ENCODE results near the gene SDF2.

Gene SDF2, protein sequence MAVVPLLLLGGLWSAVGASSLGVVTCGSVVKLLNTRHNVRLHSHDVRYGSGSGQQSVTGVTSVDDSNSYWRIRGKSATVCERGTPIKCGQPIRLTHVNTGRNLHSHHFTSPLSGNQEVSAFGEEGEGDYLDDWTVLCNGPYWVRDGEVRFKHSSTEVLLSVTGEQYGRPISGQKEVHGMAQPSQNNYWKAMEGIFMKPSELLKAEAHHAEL

GRCh38 chr17:28661635-28662526 is at the start of gene SDF2, which contains the start of gene SUPT6H:
TSS of gene SDF2 (minus strand) at chr17:28661906. CDS start at chr17:28661876, 30 bp downstream.
TSS of gene SUPT6H (plus strand) at chr17:28662205. CDS start at chr17:28673402, 11,197 bp downstream.
- DNase-seq (ENCODE audit: low read depth in 2 of 2), result peak; percentile 90 to 92

DNA sequence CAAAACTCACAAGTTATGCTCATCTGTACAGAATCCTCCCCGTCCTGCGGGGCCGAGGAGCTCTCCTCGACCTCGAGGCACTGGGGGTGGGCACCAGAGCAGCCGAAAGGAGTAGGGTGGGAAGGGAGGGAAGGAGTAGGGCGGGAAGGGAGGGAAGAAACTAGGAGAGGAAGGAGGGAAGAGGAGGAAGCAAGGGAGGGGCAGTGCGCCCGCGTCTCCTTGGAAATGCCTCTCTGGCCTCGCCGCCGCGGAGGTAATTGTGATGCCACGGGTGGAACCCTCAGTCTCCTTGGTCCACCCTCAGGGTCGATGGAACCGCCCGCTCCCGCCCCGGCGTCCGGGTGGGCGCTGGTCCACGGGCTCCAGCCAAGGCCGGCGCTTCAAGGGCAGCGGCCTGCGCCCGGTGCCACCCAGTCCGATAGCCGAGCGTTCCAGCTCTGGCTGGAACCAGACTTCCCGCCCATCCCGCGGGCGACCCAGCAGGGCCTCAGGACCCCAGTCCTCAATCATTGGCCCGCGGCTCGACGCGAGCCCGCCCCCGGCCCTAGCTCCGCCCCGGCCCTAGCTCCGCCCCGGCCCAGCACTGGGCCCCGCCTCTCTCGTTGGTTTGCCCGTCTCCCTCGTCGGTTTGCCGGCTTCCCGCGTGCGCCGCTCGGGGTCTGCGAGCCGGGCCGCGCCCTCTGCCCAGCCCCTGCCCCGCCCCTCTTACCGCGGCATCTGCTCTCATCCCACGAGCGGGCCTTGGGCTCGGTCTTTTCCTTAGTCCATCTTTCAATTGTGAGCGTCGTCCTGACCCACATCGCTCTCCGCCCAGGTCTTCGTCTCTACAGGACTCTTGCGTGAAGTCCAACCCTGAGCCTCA is 49.4 kb upstream of the SDF2 start:
- peak; percentile 83 to 90 for DNase-seq (ENCODE audit: low read depth in 2 of 2)

- DNase-seq (ENCODE audit: low read depth in 2 of 2), result no peak
Observed at GRCh38 chr17:28707339-28707720, 45.6 kb upstream of the SDF2 start.

DNA sequence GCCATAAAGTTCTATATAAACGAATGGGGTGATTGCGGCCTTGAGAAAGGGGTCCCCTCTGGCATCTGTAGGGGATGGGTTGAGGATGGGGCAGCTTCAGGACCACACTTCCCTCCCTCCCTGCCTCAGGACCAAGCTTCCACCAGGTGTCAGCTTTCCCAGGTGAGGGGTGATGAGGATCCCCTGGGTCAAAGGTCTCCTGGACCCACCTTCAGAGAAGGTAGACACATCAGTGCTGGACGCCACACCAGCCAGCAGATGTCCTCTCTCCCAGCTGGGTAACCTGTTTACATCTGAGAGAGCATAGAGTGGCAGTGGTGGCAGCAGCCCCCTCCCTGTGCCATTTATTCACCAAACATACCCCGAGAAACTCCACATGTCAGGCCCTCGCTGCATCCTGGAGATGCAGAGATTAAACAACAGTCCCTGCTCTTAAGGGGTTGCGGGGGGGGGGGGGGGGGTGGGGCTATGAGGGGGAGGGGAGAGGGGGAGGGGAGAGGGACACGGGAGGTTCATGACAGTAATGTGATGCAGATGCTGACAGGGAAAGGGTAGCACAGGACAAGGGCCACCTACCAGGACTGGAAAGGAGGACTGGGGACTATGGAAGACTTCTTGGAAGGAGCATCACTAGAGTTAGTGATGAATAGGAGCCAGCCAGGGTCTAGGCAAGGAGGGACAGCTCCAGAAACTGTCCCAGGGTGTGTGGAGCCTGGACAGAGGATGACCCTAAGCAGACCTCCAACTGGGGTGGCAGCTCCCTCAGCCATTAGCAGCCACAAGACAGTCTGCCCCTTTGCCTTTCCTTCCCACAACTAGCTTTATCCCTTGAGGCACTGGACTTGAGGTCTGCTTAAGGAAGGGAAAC is 45.0 kb upstream of the SDF2 start:
- no peak for DNase-seq (ENCODE audit: low read depth in 2 of 2)

DNA sequence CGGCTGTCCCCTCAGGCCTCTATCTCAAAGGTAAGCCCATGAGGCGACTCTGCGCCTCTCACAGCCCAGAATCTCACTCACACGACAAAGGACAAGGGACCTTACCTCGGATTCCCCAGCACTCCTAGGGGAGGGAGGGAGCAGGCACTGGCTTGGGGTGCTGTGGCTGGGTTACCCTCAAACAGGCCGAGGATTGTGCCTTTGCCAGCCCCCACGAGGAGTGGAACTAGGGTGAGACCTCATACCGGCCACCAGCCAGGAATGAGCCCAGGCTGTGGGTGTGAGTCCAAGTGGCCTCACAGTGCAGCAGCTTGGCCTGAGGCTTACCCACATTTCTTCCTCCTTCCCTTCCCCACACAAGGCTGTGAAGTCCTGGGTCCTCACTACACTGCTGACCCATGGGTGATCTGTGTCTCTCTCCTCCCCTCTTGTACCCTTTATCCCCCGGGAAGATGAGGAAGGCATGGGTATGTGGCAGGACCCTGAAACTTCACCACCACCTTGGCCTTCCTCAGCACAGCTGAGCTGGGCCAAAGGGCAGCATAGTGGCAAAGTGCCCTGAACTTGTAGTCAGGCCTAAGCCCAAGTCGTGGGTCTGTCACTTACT is 44.1 kb upstream of the SDF2 start:
- no peak for DNase-seq (ENCODE audit: low read depth in 2 of 2)

- DNase-seq (ENCODE audit: low read depth in 2 of 2), result no peak
Observed at GRCh38 chr17:28705074-28705659, 43.5 kb upstream of the SDF2 start.

DNA sequence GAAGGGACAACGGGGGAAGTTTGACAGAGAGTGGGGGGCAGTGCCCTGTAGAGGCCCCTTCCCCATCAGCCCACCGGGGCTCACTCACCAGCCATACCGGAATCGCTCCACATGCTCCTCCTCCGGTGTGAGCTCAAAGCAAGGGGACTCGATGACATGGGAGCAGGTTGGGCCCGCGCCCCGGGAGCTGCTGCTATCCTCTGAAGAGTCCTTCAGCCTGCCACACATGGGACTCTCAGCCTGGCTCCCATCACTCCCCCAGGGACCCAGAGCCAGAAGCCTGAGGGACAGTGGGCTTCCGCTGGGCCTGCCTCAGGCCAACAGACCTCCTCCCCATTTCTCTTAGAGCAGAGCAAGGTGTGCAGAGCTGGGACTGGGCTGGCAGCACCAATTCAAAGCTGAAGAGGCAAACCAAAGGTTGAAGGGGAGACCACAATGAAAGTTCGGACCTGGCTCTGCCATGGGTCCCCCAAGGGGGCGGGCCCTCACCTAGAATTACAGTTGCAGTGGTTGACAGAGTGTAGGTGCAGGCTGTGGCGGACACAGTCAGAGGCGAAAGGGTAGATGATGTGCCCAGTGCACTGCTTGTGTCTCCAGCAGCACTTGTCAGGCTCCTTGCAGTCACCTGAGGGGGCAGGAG is 42.6 kb upstream of the SDF2 start:
- DNase-seq (ENCODE audit: low read depth in 2 of 2), result no peak

DNA sequence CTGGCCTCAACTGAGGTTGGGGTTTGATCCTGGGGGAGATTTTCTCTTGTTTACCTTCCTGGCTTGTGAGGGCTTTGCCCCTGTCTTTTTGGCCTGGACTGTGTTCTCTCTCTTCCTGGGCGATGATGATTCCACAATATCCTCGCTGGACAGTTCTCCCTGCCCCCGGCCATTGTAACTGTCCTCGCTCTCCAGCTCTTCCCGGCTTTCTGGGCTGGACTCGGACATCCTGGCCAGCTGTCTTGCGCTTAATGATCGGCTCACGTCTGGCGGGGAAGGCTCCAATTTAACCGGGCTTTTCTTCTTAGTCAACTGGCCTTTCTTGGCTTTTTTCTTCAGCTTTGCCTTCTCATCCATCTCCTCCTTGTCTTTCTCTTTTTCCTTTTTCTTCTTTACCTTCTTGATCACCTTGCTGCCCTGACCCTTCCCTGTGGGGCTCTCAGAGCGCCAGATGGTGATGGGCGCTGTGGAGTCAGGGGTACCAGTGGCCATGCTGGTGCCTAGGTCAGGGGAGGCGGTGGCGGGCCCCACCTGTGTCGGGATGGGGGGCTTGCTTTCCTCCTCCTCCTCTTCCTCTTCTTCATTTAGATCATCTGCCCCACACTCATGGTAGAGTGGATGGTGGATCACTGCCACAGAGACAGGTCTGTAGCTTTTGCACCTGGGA is 42.0 kb upstream of the SDF2 start:
- DNase-seq (ENCODE audit: low read depth in 2 of 2), result no peak

GRCh38 chr17:28702752-28703150 is 41.0 kb upstream of the SDF2 start:
- no peak for DNase-seq (ENCODE audit: low read depth in 2 of 2)

DNA sequence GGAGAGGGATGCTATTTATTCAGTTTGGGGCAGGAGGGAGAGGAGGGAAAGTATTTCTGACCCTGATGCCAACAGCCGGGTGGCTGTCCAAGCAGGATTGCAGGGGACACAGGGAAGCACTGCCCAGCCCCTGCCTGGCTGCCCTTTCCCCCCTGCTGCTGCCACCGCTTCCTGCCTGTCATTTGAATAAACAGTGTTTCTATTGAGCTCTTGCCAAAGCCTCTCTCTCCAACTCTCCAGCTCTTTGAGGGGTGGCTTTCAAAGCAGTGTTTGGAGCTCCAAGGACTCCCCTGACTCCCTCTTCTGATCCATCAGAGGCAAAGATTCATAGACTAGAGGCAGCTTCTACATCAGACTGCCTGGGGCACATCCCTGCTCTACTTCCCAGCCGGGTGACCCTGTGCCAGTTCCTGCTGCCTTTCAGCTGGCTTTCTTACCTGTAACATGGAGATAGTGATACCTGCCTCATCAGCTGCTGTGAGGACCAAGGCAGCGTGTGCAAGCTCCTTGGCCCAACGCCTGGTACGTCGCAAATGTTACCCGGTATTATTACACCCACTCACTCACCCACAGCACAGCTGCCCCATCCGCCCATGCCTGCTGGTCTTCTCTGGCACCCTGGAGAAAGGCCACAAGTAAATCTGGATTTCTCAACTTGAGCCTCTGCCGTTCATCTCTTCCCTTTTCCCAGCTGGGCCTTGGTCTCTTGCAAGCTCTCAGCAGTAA is 40.5 kb upstream of the SDF2 start:
- no peak for DNase-seq (ENCODE audit: low read depth in 2 of 2)

- DNase-seq (ENCODE audit: low read depth in 2 of 2), result no peak
Observed at GRCh38 chr17:28700830-28701492, 39.3 kb upstream of the SDF2 start.

GRCh38 chr17:28700278-28700677 is 38.6 kb upstream of the SDF2 start:
- DNase-seq (ENCODE audit: low read depth in 2 of 2), result no peak

GRCh38 chr17:28698253-28698941 is 36.7 kb upstream of the SDF2 start:
- no peak for DNase-seq (ENCODE audit: low read depth in 2 of 2)

DNA sequence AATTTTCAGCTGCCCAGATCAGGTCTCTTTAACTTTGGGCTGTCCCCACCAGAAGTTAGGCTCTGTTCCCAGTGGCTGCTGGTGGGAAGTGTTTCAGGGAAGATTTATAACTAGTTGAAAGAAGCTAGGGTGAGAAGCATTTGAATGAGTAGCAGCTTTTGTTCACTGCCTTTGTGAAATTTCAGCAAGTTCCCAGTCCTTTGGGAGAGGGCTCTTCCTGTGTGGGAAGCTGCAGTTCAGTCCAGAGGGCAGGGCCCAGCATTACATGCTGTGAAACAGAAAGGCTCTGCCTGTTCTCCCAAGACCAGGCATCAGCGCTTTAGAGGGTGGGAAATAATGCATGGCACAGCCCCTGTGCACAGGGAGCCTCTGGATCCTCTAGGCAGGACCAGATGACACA is 32.2 kb upstream of the SDF2 start:
- DNase-seq (ENCODE audit: low read depth in 2 of 2), result no peak

DNA sequence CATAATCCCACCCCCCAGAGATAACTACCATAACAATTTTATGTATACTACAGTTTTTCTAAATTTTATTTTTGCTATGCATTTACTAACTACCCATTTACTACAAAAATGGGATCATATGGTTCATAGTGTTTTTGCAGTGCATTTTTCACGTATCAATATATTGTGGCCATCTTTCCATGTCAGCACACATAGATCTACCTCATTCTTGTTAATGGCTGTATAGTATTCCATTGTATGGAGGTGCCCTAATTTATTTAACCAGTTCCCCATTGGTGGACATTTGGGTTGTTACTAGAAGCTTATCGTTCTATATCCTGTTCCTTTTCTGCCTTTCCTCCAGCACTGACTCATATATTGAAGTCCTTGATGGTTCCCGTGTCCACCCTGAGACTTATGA is 27.3 kb upstream of the SDF2 start:
- no peak for DNase-seq (ENCODE audit: low read depth in 2 of 2)

DNA sequence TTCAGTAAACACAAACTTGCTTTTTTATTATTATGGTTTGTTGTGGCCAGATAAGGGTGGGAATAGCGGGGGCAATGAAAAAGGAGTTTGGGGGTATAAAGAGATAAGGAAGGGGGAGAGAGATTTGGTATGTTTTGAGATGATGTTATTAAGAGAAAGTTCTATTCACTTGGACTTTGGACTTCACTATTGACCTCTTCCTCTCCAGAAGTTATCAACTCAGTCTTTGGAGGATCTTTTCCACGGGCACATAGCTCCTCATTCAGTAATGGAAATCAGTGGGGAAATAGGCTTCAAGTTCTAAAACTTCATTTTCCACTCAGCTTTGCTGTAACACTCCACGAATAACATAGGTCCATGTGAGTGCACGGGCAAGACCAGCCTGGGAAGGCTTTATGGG is 26.8 kb upstream of the SDF2 start:
- no peak for DNase-seq (ENCODE audit: low read depth in 2 of 2)

DNA sequence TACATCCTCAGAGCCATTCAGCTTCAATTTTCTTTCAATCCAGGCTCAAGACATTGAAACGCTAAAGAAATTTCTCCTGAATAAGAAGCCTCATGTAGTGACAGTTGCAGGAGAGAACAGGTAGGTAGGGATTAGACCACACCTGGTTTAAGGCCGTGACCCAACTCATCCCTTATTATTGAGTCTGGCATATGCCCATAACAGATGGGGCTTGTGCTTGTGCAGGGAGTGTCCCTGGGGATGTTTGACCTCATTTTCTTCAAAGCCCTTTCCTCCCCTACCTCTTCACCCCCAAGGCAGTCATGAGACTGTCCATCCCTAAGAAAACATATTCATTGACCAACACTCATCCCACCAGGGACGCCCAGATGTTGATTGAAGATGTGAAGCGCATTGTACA is 24.6 kb upstream of the SDF2 start:
- no peak for DNase-seq (ENCODE audit: low read depth in 2 of 2)

- no peak for DNase-seq (ENCODE audit: low read depth in 2 of 2)
Observed at GRCh38 chr17:28685366-28685765, 23.7 kb upstream of the SDF2 start.

All from stimulated activated CD4-positive, alpha-beta T cell treated with anti-CD3 and anti-CD28 coated beads, Interleukin-1b, Interleukin-23, amount 100 ng/mL, for 4 hours (primary cell).